ENCODE measurements around the gene OSBPL7. TPM values are rescaled to one million over a fixed set of nuclear protein-coding genes. Genes with fewer than 3 reads are reported as not detected.

Gene OSBPL7
- total RNA-seq, 1 experiment from 2014 or later, result 13.0 TPM

DNA sequence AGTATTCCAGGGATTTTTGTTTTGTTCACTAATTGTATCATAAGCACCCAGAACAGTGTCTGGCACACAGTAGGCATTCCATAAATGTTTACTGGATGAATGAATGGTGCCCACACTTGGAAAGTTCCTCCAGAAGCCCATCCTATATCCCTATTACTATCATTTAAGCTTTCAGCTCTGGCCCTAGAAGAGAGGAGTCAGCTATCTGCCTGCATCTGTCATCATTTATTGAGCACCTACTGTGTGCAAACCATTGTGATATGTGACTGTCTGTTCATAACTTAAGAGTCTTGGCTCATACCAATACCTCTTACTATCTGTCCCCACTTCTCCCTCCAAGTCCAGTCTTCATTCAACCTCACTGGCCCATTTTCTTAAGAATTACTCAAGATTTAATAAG, 49.5 kb upstream of the OSBPL7 start:
- H3K9me3 Mint-ChIP-seq, result no peaks in the 10 kb centered on the region; a peak in 1 of 5 replicates
- no peak overlapping the region for H2BK20ac ChIP-seq (ENCODE audit: low read depth, low read length, poor library complexity, severe bottlenecking)
- H3K23ac ChIP-seq (ENCODE audit: insufficient read length, low read depth, low read length), result no peak overlapping the region
- H3K79me2 ChIP-seq (ENCODE audit: insufficient read depth, low read length), result no peaks in the 10 kb centered on the region
- no peak overlapping the region for H3K4ac ChIP-seq (ENCODE audit: low read depth, low read length)
- no peak overlapping the region for H2AK5ac ChIP-seq (ENCODE audit: insufficient read length, low read length)
- no peaks in the 10 kb centered on the region for H3K36me3 Mint-ChIP-seq (ENCODE audit: insufficient read depth in 1 of 3, low read depth in 3 of 3)
- H3K56ac ChIP-seq (ENCODE audit: insufficient read length, low read depth, low read length), result no peak overlapping the region
- peaks cover 11% of the 10 kb centered on the region for H3K23me2 ChIP-seq (ENCODE audit: insufficient read length, low read depth, low read length, poor library complexity, severe bottlenecking)
- peaks cover 7% of the 10 kb centered on the region; the same call in 1 of the 2 replicates for H3K27me3 ChIP-seq (ENCODE audit: insufficient read depth, low read length)
- no peak overlapping the region for H3K9ac ChIP-seq (ENCODE audit: extremely low read depth, insufficient read length, low read length)
- no peak overlapping the region for H3T11ph ChIP-seq (ENCODE audit: low read length)
- no peak overlapping the region for H2AFZ ChIP-seq (ENCODE audit: low read length)
- H2BK5ac ChIP-seq (ENCODE audit: insufficient read length, low read length), result no peak overlapping the region
- no peak overlapping the region for H4K5ac ChIP-seq (ENCODE audit: insufficient read length, low read depth, low read length)
- H4K20me1 ChIP-seq (ENCODE audit: control insufficient read depth, insufficient read depth, insufficient read length), result no peaks in the 10 kb centered on the region
- no peak for DNase-seq
- H4K8ac ChIP-seq (replicated peaks; ENCODE audit: insufficient read length, low read depth, low read length), result no peak overlapping the region
- no peak overlapping the region for H2BK120ac ChIP-seq (ENCODE audit: low read depth, low read length, poor library complexity, severe bottlenecking)
- H3K27me3 Mint-ChIP-seq (ENCODE audit: low read depth), result peaks cover 92% of the 10 kb centered on the region
- H3K27ac ChIP-seq (ENCODE audit: insufficient read length, low read depth, low read length), result no peak overlapping the region
- no peak overlapping the region for H3K18ac ChIP-seq (ENCODE audit: insufficient read length, low read depth, low read length)
- no peaks in the 10 kb centered on the region for H3K79me1 ChIP-seq (ENCODE audit: insufficient read depth, low read depth, low read length, poor library complexity, severe bottlenecking)
- H3K4me1 Mint-ChIP-seq, result peaks cover 48 to 56% of the 10 kb centered on the region in 2 experiments
- H3K27ac Mint-ChIP-seq, result no peak overlapping the region
- no peaks in the 10 kb centered on the region for H3K9me3 ChIP-seq (ENCODE audit: control insufficient read depth, low read depth, low read length)
- H2BK15ac ChIP-seq (ENCODE audit: low read depth, low read length), result no peak overlapping the region
- H3K4me3 Mint-ChIP-seq, result no peak overlapping the region
- H3K14ac ChIP-seq (ENCODE audit: insufficient read depth, low read length), result no peak overlapping the region
- H3K4me1 ChIP-seq (ENCODE audit: insufficient read depth, low read length), result peaks cover 7% of the 10 kb centered on the region; the same call in 1 of the 2 replicates
- no peak overlapping the region for H4K91ac ChIP-seq (ENCODE audit: insufficient read length, low read depth, low read length)
- no peak overlapping the region for H3K4me2 ChIP-seq (ENCODE audit: insufficient read depth, insufficient read length, low read length)
- TF ChIP-seq, protein P1, sequence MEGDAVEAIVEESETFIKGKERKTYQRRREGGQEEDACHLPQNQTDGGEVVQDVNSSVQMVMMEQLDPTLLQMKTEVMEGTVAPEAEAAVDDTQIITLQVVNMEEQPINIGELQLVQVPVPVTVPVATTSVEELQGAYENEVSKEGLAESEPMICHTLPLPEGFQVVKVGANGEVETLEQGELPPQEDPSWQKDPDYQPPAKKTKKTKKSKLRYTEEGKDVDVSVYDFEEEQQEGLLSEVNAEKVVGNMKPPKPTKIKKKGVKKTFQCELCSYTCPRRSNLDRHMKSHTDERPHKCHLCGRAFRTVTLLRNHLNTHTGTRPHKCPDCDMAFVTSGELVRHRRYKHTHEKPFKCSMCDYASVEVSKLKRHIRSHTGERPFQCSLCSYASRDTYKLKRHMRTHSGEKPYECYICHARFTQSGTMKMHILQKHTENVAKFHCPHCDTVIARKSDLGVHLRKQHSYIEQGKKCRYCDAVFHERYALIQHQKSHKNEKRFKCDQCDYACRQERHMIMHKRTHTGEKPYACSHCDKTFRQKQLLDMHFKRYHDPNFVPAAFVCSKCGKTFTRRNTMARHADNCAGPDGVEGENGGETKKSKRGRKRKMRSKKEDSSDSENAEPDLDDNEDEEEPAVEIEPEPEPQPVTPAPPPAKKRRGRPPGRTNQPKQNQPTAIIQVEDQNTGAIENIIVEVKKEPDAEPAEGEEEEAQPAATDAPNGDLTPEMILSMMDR (conservative IDR thresholded peaks at IDR 0.05), result no peak
- H2BK12ac ChIP-seq (ENCODE audit: insufficient read length, low read depth, low read length), result no peak overlapping the region

Data from H9 (cell line).